Anterior cingulate cortex (tissue), 58 donors: Measurements from ENCODE around the gene NPY1R.

ENCODE experiments used
- DNase-seq, 58 donors: peaks; one replicate each; lab custom pipeline; 2025; lab: John Stamatoyannopoulos, UW

The NPY1R gene

DNA sequence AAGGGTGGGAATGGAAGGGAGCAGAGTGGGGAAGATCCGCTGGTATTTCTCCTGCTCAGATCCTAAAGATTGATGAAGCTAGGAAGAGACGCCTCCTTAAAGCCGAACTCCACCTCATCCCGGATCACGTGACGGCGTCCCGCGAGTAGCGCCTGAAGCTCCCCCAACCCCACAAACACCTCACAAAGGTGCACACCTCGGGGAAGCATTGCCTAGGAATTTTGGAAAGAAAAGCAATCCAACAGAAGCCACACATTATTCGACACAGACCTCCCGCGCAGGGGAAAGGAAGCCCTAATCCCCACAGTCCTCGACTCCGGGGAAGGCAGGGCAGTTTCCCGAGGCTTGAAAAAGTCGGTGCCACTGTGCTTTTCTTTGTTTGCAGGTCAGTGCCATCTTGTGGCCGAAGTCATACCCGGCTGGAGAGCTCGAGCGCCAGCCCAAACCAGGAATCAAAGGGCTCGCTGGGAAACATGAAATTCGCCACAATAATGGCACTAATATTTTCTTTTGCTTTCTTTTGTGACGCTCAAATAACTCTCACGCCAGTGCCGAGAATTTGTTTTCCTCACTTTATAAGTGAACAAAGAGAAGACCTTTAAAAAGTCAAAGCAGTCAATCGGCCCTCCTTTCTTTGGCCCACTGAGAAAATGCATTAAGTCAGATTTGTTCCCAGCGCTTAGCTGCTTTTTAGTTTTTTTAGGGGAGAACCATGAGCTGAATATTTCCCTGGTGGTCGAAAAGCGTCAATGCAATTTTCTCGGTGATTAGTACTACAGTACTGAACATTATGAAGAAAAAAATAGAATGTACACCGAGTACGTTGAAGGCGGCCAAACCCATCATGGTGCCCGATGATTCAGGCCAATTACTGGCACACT is at the start of gene NPY1R:
Gene NPY1R, minus strand, starts transcription at position 71 of the 881 bp plus-strand sequence. CDS start 6,042 bp downstream, outside the sequence.
- DNase-seq = peak; percentile 8 to 86 (median 69)

DNA sequence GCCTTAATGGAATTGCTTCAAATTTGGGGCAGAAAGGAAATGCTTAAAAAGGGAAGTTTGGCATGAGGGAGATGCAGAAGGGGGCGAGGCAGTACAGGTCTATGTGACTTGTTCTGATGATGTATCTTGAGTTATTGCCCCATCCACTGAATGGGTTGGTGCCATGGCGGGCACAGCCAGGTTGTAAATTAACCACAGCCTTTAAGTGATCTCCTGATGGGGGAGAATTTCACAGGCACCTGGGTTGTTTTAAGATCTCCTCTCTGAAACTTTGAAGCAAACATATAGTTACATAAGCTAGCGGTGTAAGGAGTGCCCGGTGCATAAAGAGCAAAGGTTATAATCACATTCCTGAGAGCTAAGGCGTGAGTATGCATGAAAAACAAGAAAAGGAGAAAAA is 48.3 kb upstream of the NPY1R start:
- DNase-seq = no peak

- no peak for DNase-seq
Observed at GRCh38 chr4:163378661-163379060, 46.3 kb upstream of the NPY1R start.

- DNase-seq = no peak
Observed at GRCh38 chr4:163372029-163372428, 39.6 kb upstream of the NPY1R start.

DNA sequence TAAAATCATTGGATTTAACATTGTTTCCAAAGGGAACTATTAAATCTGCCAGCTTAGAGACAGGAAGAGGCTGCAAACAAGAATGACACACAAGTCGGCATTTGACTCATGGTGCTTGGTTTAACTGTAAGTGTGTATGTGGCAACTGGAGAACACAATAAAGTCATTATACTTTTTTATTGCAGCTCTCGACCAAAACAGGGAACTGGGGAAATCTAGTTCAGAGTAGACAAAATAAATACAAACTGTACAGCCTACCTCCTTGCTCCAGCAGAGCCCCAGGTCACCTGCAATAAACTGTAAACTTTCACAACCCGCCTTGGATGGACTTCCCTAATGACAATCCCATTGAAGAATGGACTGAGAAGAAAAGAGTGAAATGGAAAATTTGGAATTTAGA is 35.3 kb upstream of the NPY1R start:
- no peak for DNase-seq

DNA sequence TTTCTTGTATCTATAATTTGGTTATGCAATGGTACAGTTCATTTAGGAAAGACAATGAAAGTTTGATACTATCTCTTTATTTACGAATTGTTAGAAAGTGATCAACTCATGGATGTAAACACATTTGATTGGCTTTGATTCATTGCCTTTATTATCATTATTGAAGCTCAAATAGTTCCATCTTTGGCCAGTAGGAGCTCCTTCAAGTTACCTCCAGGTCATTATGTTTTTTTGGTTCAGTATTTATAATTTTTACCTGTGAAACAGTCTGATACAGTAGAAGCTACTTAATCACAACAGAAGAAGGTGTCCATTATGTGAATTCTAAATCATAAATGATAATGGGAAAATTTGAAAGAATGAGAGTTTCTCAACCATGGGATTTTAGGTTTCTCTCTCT is 23.7 kb upstream of the NPY1R start:
- DNase-seq = no peak

DNA sequence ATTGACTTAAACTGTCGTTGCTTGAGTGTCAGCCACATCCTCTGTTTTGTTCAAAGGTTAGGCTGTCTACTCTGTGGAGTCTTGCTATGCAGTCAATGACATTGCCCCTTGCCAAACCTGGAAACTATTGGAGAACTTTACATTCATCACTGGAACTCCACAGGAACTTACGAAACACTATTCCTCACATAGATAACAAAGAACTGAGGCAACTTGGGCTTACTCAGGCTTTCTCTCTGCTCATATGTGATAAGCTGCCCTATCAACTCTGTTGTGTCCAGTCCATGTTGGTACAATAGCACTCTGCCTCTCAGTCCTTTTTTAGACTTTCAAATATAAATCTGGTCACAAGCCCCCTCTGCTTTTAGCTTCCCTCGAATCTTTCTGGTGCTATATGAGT is 20.7 kb upstream of the NPY1R start:
- no peak for DNase-seq

GRCh38 chr4:163350672-163351071 is 18.3 kb upstream of the NPY1R start:
- DNase-seq = no peak

DNA sequence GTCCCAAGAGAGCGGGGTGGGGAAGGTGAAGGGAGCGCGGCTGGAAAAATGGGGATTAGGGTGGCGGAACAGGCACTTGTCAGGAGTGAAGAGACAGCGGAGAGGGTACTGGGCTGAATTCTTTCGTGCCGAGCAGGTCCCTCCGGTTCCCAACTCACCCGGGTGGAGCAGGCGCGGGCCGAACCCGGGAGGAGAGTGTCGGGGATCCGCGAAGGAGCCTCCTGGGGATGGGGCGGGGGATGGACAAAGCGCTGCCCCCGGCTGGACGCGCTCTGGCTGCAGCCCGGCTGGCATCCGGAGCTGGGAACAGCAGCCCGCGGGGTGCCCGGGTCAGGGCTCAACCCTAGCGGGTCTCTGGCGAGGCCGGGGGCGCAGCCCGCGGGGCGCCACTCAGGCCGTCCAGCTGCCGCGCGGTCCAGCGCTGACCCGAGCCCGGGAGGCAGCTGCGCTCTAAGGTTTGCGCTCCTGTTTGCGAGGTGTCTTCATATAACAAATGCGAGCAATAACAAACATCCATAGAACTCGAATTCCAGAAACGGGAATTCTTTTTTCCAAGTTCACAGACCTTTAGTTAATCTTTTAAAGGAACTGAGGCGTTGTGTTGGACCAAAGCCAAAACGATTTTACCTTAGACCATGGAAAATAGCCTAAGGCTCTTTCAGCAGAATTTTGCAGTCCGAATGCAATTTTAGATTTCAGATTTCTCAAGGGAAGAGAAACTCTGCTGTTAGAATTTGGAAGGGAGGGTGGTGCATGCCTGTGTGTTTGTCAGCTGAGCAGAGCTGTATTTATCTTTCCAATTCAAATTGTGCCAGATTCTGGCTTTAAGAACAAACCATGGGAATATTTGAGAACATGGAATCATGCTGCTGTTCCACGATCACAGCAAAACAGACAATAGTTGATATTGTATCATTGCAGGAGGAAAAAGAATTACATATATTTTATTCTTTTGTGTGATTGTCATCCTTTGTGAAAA is 12.0 kb upstream of the NPY1R start:
- peak in 9 of 58 donors; percentile 6 to 43 (median 21) for DNase-seq

- DNase-seq = peak in 6 of 58 donors; percentile 10 to 43 (median 36)
Observed at GRCh38 chr4:163343604-163344146, 11.3 kb upstream of the NPY1R start, which contains the start of gene NPY5R. TSS of gene NPY5R (plus strand) at chr4:163343892. CDS start at chr4:163350274, 6,382 bp downstream.

DNA sequence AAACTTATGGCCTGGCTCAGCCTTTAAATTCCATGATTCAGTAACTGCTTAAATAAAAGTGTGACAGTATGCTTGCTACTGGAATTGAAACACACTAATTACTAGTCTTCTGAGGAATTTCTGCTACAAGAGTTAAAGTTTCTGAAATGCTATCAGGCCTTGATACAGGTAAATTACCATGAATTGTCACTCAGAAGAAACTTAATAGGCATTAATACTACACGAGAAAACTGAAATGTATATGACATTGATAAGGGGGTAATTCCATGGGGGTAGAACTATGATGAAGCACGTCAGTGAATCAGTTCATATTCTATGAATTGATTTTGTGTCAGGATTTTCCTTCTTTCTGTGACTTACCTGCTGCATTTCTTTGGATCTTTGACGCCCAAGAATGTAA is 3.0 kb upstream of the NPY1R start:
- no peak for DNase-seq

- DNase-seq = peak in 18 of 58 donors; percentile 5 to 61 (median 26)
Observed at GRCh38 chr4:163331629-163332376, 593 bp downstream of the NPY1R start.

DNA sequence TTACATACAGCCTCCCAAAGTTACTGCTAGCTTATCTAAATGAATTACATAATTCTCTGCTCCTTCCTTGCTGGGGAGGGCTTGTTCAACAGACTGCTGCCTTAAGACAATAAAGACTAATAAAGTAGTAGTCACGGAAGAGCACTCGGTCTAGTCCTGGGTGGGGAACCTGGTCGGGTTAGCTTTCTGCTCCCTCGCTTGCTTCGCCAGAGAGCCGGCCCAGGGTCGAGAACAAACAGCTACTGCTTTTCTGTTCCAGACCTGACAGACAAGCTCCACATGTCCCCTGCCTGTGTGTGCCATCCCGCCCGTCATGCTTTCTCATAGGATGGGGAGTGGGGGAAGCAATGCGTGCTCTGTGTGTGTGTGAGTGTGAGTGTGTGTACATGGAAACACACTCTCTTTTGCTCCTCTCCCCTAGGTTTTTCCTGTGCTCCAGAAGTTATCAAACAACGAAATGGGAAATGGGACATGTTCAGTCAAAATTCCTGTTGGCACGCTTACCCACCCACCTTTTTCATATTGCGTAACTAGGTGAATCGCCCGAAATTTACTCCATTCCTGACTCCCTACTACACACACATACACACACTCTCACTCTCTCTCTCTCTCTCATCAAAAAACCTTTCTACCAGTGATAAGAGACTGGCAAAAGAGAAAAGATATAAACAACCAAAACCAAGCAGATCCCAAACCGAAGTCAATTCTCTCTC is 1.3 kb downstream of the NPY1R start:
- DNase-seq = peak in 11 of 58 donors; percentile 1 to 62 (median 13)

DNA sequence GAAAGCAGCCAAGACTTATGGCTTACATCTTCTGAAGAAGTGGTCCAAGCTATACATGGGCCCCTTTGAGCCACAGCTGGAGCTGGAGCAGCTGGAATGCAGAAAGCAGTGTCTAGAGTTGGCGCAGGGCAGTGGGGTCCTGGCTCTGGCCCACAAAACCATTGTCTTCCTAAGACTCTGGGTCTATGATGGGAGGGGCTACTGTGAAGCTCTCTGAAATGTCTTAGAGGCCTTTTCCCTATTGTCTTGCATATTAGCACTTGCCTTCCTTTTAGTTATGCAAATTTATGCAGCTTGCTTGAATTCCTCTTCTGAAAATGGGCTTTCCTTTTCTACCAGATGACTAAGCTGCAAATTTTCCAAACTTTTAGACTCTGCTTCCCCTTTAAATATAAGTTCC is 15.3 kb downstream of the NPY1R start:
- no peak for DNase-seq

- no peak for DNase-seq
Observed at GRCh38 chr4:163309466-163309865, 22.9 kb downstream of the NPY1R start.

DNA sequence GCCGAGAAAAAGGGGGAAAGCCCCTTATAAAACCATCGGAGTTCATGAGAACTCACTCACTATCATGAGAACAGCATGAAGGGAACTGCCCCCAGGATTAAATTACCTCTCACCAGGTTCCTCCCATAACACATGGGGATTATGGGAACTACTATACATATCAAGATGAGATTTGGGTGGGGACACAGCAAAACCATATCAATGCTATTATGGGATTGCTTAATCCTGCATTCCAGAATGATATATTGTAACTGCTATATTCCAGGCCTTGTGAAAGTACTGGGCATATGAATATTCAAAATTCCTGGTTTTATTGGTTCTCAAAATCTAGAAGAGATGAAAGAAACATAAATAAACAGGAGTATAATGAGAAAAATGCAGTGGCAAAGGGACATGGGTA is 29.3 kb downstream of the NPY1R start:
- DNase-seq = no peak

DNA sequence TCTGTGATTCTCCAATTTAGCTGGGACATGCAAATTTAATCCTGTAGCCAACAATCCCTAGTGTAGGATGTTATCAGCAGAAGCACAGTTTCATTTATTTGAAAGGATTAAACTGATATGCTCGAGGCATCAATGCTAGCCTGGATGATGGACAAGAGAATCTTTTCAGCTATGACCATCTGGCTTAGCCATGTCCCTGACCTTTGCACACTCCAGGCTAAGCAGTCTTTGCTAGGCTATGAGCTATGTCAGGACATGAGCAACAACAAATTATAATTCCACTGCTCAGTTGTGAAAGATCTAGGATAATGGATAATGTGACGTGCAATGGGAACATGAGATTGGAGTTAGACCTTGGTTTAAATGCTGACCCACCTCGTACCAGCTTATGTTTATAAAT is 32.0 kb downstream of the NPY1R start:
- DNase-seq = no peak

- no peak for DNase-seq
Observed at GRCh38 chr4:163295138-163295537, 37.3 kb downstream of the NPY1R start.

DNA sequence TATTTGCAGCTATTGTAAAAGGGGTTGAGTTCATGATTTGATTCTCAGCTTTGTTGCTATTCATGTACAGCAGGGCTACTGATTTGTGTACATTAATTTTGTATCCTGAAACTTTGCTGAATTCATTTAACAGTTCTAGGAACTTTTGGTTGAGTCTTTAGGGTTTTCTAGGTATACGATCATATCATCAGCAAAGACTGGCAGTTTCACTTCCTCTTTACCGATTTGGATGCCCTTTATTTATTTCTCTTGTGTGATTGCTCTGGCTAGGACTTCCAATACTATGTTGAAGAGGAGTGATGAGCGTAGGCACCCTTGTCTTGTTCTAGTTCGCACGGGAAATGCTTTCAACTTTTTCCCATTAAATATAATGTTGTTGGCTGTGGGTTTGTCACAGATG is 48.1 kb downstream of the NPY1R start:
- no peak for DNase-seq
